Heart left ventricle (tissue), 16 donors: ENCODE data around the gene CCL3. TPM values are rescaled to one million over a fixed set of nuclear protein-coding genes. Genes with fewer than 3 reads are reported as not detected.
"Not testable (repeated sequence)": the region's sequence is repeated elsewhere in the genome, so short reads cannot be mapped to it uniquely, and the experiment has no call there.

Source experiments
- ATAC-seq, 4 donors: fragments of 200-7000 bp; cut with Tn5 transposase; one replicate each; pipeline ENCODE4 v1.9.1; 2020 to 2022; ENCODE audit warnings: moderate library complexity in 4 of 4, mild to moderate bottlenecking in 3 of 4, moderate number of reproducible peaks in 1 of 4
- DNase-seq, 5 donors: peaks; one replicate each; pipeline ENCODE4 v3.0.0-alpha.2; 2020
- H3K27ac ChIP-seq, 12 donors: fragments of 200-600 bp; sonication (generic) in 4 of 12; one replicate each; pipeline versions ENCODE4 v1.5.0 to v1.8.0; 2016 to 2022; ENCODE audit warnings: mild to moderate bottlenecking in 2 of 12
- H3K27me3 ChIP-seq, 9 donors: fragments of 200-600 bp; sonication (generic) in 2 of 9; one replicate each; pipeline versions ENCODE4 v1.5.1 to v1.8.0; 2016 to 2022; ENCODE audit warnings: mild to moderate bottlenecking in 3 of 9
- H3K36me3 ChIP-seq, 9 donors: fragments of 200-600 bp; sonication (generic) in 2 of 9; one replicate each; pipeline versions ENCODE4 v1.5.0 to v1.8.0; 2018 to 2022; ENCODE audit warnings: mild to moderate bottlenecking in 2 of 9
- H3K4me1 ChIP-seq, 12 donors: fragments of 200-600 bp; sonication (generic) in 4 of 12; one replicate each; pipeline versions ENCODE4 v1.5.0 to v1.8.0; 2016 to 2022; ENCODE audit warnings: mild to moderate bottlenecking in 3 of 12
- H3K4me3 ChIP-seq, 12 donors: fragments of 200-600 bp; sonication (generic) in 4 of 12; one replicate each; pipeline versions ENCODE4 v1.5.0 to v1.8.0; 2017 to 2022; ENCODE audit warnings: mild to moderate bottlenecking in 9 of 12, moderate library complexity in 4 of 12
- H3K9me3 ChIP-seq, 12 donors: fragments of 200-600 bp; sonication (generic) in 4 of 12; one replicate each; pipeline versions ENCODE4 v1.5.0 to v1.8.0; 2016 to 2022; ENCODE audit warnings: mild to moderate bottlenecking in 1 of 12
- POLR2A ChIP-seq, 2 donors: fragments of 450-650 bp; IDR thresholded peaks; one replicate each; pipeline ENCODE4 v1.6.1; 2017; ENCODE audit warnings: antibody characterized with exemption in 2 of 2, mild to moderate bottlenecking in 2 of 2, moderate library complexity in 2 of 2
- WGBS, 4 donors: extraction: QIAGEN DNeasy Blood & Tissue Kit in 2 of 4; methylation state at CpG; one replicate each; pipeline versions ENCODE4 v1.1.5 to v1.1.7; 2013 to 2018; 5-methylcytosine and 5-hydroxymethylcytosine counted together
- intact Hi-C, 10 donors: fragments of 100-400 bp; cut with DNase I; formaldehyde crosslinking; loops; one replicate each; pipeline versions ENCODE4 v1.11.1 to v1.14.2; 2022
- polyA plus RNA-seq, 2 donors: library from polyadenylated mRNA; stranded (reverse); fragments of 200-250 nt; gene quantifications; one replicate each; pipeline ENCODE4 v1.2.3, GENCODE V29; 2013
- total RNA-seq, 9 donors: library from RNA; depleted of rRNA in 2 of 9; stranded (reverse); fragments of >200 nt in 2 of 9; fragmentation: NEBNext Ultra II Directional in 3 of 9; extraction: Animal tissue kit (Norgen Biotek cat#: 25700) in 3 of 9; gene quantifications; one replicate each; pipeline versions ENCODE4 v1.1.0 to v1.2.4, GENCODE V29; 2016 to 2023
- TF ChIP-seq, protein P1 (sequence below), 12 donors: fragments of 200-600 bp; sonication (generic) in 4 of 12; IDR thresholded peaks; one replicate each; pipeline versions ENCODE4 v1.5.0 to v1.8.0; 2018 to 2022; ENCODE audit warnings: antibody characterized with exemption in 12 of 12, mild to moderate bottlenecking in 5 of 12
- donor health status: ischemic (EF 13 %, LVEDD 7.1; RV severe dilation, severe dysfunction).
- donor health status: healthy with polysubstance abuse.
- donor health status: DM: no; HTN: yes; CAD: no.
- donor health status: DM: no; HTN: no; CAD: no.
- donor health status: ischemic (EF 25% LVEDD 6.9; RV normal size, moderate dysfunction).
- donor health status: ischemic (EF 25% LVEDD 5.7; RV mildly dilated, moderate dysfunction).
- donor health status: healthy.
- donor health status: DM: yes; HTN: yes; CAD: no.
- donor health status: ischemic (EF 35%, LVEDD 5.7; RV mildly dilated, moderate dysfunction).
- donor health status: nonischemic (EF 11% LVEDD 7.7; RV severe dilation, severe dysfunction).
- donor health status: DM: yes; HTN: yes; CAD: no.
- donor health status: PGD.
- donor health status: ischemic (EF 29% LVEDD 5.4; RV normal size, mild dysfunction).
- donor health status: nonischemic (EF 23%, LVEDD 6.1; RV moderate dilation, normal function).

The CCL3 gene
- total and polyA plus RNA-seq, 11 donors: 0.21 to 22.5 (median 0.57) TPM; not detected in 3

DNA sequence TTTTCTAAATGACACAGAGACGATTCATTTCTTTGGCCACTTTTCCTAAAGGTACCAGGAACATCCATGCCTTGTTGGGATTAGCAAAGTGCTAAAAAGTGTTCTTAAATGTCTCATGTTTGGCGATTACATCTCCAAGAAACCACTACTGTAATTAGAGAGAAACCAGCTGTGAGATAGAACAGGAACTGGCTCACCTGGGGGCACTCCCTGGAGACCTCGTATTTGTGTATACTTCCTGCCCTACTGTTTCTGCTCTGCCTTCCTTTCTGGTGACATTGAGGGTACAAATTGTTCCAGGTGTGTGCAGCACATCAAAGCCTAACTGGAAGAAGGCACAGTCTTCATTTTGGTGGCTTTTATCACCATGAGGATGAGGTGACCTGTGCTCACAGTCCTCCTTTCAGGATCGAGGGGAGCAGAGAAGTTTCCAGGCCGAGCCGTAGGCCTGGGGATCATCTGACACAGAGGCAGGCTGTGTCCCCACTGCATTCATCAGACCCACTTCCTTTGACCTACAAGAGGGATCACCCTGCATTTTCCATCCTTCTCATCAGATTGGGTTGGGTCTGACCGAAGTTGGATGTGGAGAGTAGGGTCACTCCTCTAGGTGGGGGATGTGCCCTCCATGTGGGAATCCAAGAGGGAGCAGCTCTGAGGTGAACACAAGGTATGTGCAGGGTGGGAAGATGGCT, 37.4 kb upstream of the CCL3 start:
- H3K9me3 ChIP-seq: peaks cover 0 to 21% (median 11%) of the 10 kb centered on the region in 12 donors
- DNase-seq (no peak), ATAC-seq (no peak)
- no peak overlapping the region for H3K4me3 ChIP-seq
- peaks cover 0 to 13% (median 0%) of the 10 kb centered on the region in 12 donors for H3K4me1 ChIP-seq
- no peaks in the 10 kb centered on the region for H3K36me3 ChIP-seq
- TF ChIP-seq POLR2A (IDR thresholded peaks at IDR 0.05): no peak
- TF ChIP-seq, protein P1, sequence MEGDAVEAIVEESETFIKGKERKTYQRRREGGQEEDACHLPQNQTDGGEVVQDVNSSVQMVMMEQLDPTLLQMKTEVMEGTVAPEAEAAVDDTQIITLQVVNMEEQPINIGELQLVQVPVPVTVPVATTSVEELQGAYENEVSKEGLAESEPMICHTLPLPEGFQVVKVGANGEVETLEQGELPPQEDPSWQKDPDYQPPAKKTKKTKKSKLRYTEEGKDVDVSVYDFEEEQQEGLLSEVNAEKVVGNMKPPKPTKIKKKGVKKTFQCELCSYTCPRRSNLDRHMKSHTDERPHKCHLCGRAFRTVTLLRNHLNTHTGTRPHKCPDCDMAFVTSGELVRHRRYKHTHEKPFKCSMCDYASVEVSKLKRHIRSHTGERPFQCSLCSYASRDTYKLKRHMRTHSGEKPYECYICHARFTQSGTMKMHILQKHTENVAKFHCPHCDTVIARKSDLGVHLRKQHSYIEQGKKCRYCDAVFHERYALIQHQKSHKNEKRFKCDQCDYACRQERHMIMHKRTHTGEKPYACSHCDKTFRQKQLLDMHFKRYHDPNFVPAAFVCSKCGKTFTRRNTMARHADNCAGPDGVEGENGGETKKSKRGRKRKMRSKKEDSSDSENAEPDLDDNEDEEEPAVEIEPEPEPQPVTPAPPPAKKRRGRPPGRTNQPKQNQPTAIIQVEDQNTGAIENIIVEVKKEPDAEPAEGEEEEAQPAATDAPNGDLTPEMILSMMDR (IDR thresholded peaks at IDR 0.05): no peak
- 82 to 91% (median 85%) methylated on average over 5 to 7 of the region's 7 CpGs for WGBS, 4 donors
- no peaks in the 10 kb centered on the region for H3K27me3 ChIP-seq
- H3K27ac ChIP-seq: no peak overlapping the region
- intact Hi-C loops: loop anchor here in 1 of 10 donors (10.0 kb wide), 1 partner anchor 67 kb away; the partner anchor contains the start of genes CCL3L1 and CCL3L3

DNA sequence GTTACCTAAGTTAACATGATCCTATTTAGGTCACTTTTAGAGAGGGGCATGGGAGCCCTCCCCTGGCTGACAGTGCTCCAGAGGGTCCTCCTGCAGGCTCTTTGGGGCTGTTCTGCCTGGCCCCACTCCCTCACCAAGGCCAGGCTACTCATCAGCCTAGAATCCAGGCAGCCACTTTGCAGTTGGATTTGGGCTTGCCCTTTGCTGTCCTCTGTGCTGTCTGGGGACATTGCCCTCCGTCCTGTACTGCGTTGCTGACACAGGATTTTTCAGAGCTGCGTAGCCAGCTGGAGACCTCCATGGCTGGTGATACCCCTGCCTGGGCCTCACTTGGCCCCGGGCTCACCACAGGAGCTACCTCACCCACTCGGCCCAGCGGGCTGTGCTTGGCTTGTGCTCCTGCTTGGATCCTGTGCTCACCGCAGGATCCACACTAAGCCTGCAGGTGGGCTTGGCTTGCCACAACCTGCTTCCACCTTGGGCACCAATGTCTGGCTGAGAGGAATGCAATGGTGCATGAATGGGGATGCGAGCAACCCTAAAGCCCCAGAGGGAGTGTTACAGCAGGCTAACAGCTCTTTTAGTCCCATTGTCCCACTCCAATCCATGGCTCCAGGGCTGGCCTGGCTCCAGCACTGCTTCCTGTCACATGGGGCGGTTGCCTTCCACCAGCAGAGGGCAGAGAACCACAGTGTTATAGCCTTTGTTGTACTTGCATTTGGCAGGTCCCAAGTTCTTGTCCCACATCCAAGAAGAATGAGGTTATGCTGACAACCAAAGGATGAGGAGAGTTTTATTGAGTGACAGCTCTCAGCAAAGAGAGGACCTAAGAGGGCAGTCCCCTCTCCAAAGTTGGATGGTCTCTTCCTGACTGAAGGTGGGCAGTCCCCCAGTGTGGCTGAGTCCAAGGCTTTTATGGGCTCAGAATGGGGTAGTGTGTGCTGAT, 35.2 kb upstream of the CCL3 start:
- WGBS, 4 donors: 73 to 83% (median 81%) methylated on average over 5 to 9 of the region's 9 CpGs

DNA sequence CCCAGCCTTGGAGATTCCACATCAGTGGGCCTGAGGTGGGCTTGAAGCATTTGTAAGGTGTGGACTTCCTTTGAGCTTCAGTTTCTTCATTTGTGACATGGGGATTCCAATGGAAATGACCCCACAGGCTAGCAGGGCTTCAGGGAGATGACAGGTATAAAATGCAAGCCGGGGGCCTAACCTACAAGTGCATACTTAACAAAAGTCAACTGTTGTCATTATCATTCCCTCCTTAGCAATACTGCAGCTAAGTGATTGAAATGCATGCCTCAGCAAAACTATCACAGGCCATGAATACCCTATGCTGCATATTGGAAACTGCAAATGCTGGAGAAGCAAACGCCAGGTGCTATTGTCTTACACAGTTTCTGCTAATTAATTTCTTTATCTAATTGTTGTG, 33.5 kb upstream of the CCL3 start:
- H3K4me1 ChIP-seq: no peaks in the 10 kb centered on the region
- no peak overlapping the region for H3K27ac ChIP-seq
- DNase-seq (no peak), ATAC-seq (no peak)
- H3K36me3 ChIP-seq: no peaks in the 10 kb centered on the region
- H3K4me3 ChIP-seq: no peak overlapping the region
- WGBS, 4 donors: 64 to 78% (median 69%) methylated on average over 2 of the region's 2 CpGs
- intact Hi-C loops: loop anchor here in 1 of 10 donors (10.0 kb wide), 1 partner anchor 71 kb away; the partner anchor contains the start of genes CCL3L1 and CCL3L3
- peaks cover 0 to 4% (median 0%) of the 10 kb centered on the region in 9 donors for H3K27me3 ChIP-seq
- H3K9me3 ChIP-seq: peaks cover 0 to 24% (median 11%) of the 10 kb centered on the region in 12 donors
- TF ChIP-seq POLR2A (IDR thresholded peaks at IDR 0.05): no peak
- TF ChIP-seq, protein P1 (IDR thresholded peaks at IDR 0.05): no peak

More for the DNA sequence above, 35.2 kb upstream of the CCL3 start:
- H3K27me3 ChIP-seq: peaks cover 0 to 4% (median 0%) of the 10 kb centered on the region in 9 donors
- ATAC-seq (no peak), DNase-seq (no peak)
- TF ChIP-seq, protein P1 (IDR thresholded peaks at IDR 0.05): no peak
- TF ChIP-seq POLR2A (IDR thresholded peaks at IDR 0.05): no peak
- no peaks in the 10 kb centered on the region for H3K4me1 ChIP-seq
- peaks cover 0 to 24% (median 11%) of the 10 kb centered on the region in 12 donors for H3K9me3 ChIP-seq
- no peaks in the 10 kb centered on the region for H3K36me3 ChIP-seq
- intact Hi-C loops: loop anchor here in 1 of 10 donors (10.0 kb wide), 1 partner anchor 70 kb away; the partner anchor contains the start of genes CCL3L1 and CCL3L3
- H3K4me3 ChIP-seq: no peak overlapping the region
- H3K27ac ChIP-seq: no peak overlapping the region

DNA sequence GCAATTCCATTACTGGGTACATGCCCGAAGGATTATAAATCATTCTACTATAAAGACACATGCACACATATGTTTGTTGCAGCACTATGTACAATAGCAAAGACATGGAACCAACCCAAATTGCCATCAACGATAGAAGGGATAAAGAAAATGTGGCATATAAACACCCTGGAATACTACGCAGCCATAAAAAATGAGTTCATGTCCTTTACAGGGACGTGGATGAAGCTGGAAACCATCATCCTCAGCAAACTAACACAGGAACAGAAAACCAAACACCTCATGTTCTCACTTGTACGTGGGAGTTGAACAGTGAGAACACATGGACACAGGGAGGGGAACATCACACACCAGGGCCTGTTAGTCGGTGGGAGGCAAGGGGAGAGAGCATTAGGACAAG, 31.2 kb upstream of the CCL3 start:
- 57 to 70% (median 65%) methylated on average over 6 of the region's 6 CpGs for WGBS, 4 donors
- ATAC-seq, H3K27me3 ChIP-seq, H3K36me3 ChIP-seq, DNase-seq, H3K4me3 ChIP-seq, H3K27ac ChIP-seq, H3K4me1 ChIP-seq: not testable (repeated sequence)
- H3K9me3 ChIP-seq: peaks cover 0 to 23% (median 11%) of the 10 kb centered on the region in 12 donors
- intact Hi-C loops: loop anchor here in 1 of 10 donors (10.0 kb wide), 1 partner anchor 74 kb away; the partner anchor contains the start of genes CCL3L1 and CCL3L3
